Measurements from ENCODE around the gene LIF.

Gene LIF

DNA sequence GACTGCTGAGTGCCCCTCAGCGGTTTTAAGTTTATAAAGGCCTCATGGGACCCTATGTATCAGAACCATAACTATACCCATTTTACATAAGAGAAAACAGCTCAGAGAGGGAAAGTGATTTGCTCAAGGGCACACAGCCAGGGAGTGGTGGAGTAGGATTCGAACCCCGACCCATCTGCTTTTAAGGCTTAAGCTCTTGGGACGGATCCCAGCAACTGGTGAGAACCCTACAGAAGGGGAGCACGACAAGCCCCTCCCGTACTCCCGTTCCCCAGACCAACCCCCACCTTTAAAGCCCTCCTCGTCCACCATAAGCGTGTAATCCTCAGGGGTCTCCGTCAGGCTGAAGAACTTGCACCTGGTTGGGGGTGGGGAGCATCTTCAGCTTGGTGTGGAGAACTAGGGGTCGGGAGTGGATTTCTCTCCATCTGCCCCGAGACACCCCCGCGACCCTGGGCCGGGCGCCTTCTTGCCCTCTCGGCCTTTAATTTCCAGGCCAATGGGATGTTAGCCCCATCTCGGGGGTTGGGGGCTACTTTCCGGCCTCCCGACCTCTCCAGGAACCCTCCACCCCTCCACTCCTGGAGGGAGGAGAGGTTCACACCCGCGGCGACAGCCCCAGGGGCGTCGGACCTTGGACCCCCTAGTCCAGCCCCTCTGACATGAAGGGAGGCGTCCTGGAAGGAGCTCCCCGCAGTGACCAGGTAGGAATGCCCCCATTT is 42.0 kb upstream of the LIF start:
- Mint-ChIP-seq H3K4me3 (peak overlapping the region; percentile 90 to 95 (median 92)), H3K4me1 (peaks cover 13% of the 10 kb centered on the region), H3K36me3 (ENCODE audit: low read depth) (peaks cover 7% of the 10 kb centered on the region), H3K27ac (peak overlapping the region; percentile 90 to 98 (median 93)), H3K27me3 (ENCODE audit: low read depth) (no peaks in the 10 kb centered on the region), H3K9me3 (no peaks in the 10 kb centered on the region)
- TF ChIP-seq, protein P1, sequence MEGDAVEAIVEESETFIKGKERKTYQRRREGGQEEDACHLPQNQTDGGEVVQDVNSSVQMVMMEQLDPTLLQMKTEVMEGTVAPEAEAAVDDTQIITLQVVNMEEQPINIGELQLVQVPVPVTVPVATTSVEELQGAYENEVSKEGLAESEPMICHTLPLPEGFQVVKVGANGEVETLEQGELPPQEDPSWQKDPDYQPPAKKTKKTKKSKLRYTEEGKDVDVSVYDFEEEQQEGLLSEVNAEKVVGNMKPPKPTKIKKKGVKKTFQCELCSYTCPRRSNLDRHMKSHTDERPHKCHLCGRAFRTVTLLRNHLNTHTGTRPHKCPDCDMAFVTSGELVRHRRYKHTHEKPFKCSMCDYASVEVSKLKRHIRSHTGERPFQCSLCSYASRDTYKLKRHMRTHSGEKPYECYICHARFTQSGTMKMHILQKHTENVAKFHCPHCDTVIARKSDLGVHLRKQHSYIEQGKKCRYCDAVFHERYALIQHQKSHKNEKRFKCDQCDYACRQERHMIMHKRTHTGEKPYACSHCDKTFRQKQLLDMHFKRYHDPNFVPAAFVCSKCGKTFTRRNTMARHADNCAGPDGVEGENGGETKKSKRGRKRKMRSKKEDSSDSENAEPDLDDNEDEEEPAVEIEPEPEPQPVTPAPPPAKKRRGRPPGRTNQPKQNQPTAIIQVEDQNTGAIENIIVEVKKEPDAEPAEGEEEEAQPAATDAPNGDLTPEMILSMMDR (IDR thresholded peaks at IDR 0.05; ENCODE audit: unreplicated experiment in 3 of 3), result no peak

DNA sequence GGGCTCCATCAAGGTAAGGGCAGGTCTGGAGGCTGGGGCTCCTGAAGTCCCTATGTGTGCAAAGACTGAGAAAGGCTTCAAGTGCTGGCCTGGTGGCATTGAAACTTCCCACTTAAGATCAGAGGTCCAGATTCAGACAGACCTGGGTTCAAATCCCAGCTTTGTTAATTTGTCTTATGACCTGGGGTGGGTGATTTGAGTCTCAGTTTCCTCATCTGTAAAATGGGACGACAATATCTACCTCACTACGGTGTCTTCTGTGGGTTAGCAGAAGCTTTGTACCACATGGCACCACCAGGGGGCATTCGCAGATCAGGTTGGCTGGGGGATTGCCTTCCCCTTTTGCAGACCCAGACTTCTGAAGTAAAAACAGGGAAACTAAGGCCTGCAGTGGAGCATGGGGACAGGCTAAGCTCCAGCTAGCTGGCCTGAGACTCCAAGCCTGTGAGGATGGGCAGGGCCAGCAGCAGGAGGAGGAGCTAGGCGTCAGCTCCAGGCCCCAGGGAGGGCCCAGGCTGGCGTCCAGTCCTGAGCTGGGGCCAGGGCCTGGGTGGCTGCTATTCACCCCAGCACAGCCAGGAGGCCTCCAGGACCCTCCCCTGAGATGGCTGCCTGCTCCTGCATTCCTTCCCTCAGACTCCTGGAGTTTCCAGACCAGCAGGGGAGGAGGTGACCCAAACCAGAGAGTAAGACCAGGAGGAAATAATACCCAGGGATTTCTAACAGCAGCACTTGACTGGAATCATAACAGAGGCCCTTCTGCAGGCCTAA is 41.3 kb upstream of the LIF start:
- peak overlapping the region; percentile 90 to 98 (median 93) for H3K27ac Mint-ChIP-seq
- TF ChIP-seq, protein P1 (IDR thresholded peaks at IDR 0.05; ENCODE audit: unreplicated experiment in 3 of 3), result peak; percentile 71 to 75 (median 72)
- peak overlapping the region; percentile 90 to 95 (median 92) for H3K4me3 Mint-ChIP-seq
- H3K36me3 Mint-ChIP-seq (ENCODE audit: low read depth), result no peaks in the 10 kb centered on the region
- H3K4me1 Mint-ChIP-seq, result peaks cover 13% of the 10 kb centered on the region
- H3K9me3 Mint-ChIP-seq, result no peaks in the 10 kb centered on the region
- no peaks in the 10 kb centered on the region for H3K27me3 Mint-ChIP-seq (ENCODE audit: low read depth)

DNA sequence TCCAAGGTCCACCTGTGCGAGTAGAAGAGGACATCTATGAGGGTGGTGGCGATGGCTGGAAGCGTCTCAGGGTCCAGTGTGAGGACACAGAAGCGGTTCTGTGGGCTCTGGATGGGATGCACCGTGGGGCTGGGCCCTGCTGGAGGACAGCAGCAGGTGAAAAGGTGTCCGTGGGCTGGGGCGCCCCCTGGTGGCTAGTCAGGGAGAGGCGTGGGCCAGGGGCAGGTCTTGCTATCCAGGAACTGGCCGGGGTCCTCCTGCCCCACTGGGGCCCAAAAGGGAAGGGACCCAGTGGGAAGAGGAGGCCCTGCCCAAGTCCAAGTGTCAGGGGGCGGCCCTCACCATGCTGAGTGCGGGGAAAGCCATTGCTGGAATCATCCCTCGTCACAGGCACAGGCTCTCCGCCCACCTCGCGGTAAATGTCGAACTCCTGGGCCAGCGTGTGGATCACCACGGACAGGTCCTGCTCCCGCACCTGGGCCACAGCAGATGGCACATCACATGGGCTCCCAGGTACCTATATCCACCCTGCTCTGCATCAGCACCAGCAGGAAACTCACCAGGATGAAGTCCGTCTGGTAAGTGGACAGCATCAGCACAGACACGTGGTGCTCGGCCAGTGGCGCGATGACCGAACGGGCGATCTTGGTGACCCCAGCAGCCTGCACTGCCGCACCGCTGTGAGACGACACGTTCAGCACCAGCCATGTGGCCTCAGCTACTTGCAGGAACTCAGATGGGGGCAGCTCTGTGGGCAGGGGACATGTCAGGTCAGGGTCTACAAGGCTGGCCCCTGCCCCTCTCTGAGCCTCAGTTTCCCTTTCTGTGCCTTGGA is 40.5 kb upstream of the LIF start:
- H3K27me3 Mint-ChIP-seq (ENCODE audit: low read depth), result no peaks in the 10 kb centered on the region
- H3K9me3 Mint-ChIP-seq, result no peaks in the 10 kb centered on the region
- peak overlapping the region; percentile 45 to 68 (median 66) for H3K4me3 Mint-ChIP-seq
- TF ChIP-seq, protein P1 (IDR thresholded peaks at IDR 0.05; ENCODE audit: unreplicated experiment in 3 of 3), result peak; percentile 82 to 85 (median 85)
- H3K36me3 Mint-ChIP-seq (ENCODE audit: low read depth), result no peaks in the 10 kb centered on the region
- H3K4me1 Mint-ChIP-seq, result peaks cover 13% of the 10 kb centered on the region
- H3K27ac Mint-ChIP-seq, result no peak overlapping the region

DNA sequence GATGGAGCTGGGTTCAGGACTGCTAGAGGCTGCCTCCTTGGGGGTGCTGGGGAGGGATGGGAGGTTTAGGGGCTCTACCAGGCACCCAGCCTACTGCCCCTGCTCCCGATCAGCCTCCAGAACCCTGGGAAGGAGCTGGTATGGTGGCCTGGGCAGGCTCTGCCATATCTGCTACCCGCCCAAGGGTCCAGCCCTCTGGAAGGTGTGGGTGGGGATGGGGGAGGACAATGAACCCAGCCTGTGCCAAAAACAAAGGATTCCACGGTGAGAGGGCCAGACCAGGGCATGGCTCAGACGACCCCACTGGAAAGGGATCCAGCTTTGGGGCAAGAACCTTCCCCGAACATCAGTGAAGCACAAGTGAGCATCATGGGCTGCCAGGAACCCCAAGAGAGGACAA is 39.8 kb upstream of the LIF start:
- Mint-ChIP-seq H3K36me3 (ENCODE audit: low read depth) (no peaks in the 10 kb centered on the region), H3K27me3 (ENCODE audit: low read depth) (no peaks in the 10 kb centered on the region), H3K4me3 (peak overlapping the region; percentile 11 to 68 (median 66)), H3K9me3 (no peaks in the 10 kb centered on the region), H3K27ac (no peak overlapping the region), H3K4me1 (peaks cover 13% of the 10 kb centered on the region)
- TF ChIP-seq, protein P1 (IDR thresholded peaks at IDR 0.05; ENCODE audit: unreplicated experiment in 3 of 3), result no peak

DNA sequence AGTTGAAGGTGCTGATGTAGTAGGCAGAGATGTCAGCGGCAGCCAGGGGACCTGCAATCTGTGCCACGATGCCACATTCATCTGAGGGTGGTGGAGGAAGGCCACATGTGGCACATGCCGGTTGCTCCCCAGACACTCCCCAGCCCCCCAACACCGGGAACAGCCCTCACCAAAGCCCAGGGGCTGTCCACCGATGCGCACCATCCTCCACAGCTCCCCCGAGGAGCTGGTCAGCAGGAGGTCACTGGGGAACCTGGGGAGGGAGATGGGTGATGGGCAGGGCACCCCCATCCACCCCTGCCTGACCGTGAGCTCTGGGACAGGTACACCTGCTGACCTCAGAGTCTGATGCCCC is 39.3 kb upstream of the LIF start:
- TF ChIP-seq, protein P1 (IDR thresholded peaks at IDR 0.05; ENCODE audit: unreplicated experiment in 3 of 3), result no peak
- H3K27me3 Mint-ChIP-seq (ENCODE audit: low read depth), result no peaks in the 10 kb centered on the region
- peaks cover 13% of the 10 kb centered on the region for H3K4me1 Mint-ChIP-seq
- H3K27ac Mint-ChIP-seq, result no peak overlapping the region
- no peak overlapping the region for H3K4me3 Mint-ChIP-seq
- no peaks in the 10 kb centered on the region for H3K9me3 Mint-ChIP-seq
- H3K36me3 Mint-ChIP-seq (ENCODE audit: low read depth), result no peaks in the 10 kb centered on the region

All from nephron (organoid).